ENCODE results near the gene TBC1D9B.

TBC1D9B gene

DNA sequence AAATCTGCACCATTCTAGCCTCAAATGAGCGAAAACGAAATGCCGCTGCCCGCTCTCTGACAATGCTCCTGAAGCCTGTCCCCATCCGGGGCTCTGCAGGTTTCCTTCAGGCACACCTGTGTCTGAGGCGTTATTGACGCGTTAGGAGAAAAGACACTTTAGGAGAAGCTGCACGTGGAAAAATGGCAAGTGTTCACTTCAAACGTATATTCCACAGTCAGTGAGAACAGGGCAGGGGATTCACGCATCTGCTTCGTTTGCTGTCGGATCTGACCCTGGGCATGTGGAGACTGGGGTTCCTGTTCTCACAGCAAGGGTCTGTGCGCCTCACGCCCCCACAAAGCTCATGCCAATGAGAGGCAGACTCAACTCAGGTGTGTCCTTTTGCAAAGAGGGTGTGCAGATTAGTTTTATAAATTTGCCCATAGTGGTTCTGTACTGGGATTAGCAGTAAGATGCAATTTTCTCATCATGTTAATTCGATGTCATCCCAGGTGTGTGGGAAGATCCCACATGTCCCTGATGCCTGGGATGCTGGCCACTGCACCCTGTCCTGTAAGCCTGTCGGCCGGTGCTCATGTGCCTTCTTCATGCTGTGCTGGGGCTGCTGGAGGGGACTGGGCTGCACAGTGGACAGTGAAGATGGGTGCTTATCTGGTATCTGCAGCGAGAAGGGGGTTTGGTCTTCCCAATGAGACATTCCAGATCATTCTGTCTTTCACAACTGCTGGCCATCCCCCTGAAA is 11.2 kb upstream of the TBC1D9B start:
- no peaks in the 10 kb centered on the region for H3K36me3 ChIP-seq (ENCODE audit: control insufficient read depth, insufficient read depth, low read length)
- H3K4me3 ChIP-seq (ENCODE audit: low read length), result no peak overlapping the region
- no peak overlapping the region for H3K9ac ChIP-seq (ENCODE audit: low read length)
- H3K4me1 ChIP-seq (ENCODE audit: control insufficient read depth, insufficient read depth, low read length), result peaks cover 7% of the 10 kb centered on the region
- no peaks in the 10 kb centered on the region for H3K9me3 ChIP-seq (ENCODE audit: control insufficient read depth, low read length)
- no peaks in the 10 kb centered on the region for H3K27me3 ChIP-seq (ENCODE audit: control insufficient read depth, insufficient read depth, low read length)

DNA sequence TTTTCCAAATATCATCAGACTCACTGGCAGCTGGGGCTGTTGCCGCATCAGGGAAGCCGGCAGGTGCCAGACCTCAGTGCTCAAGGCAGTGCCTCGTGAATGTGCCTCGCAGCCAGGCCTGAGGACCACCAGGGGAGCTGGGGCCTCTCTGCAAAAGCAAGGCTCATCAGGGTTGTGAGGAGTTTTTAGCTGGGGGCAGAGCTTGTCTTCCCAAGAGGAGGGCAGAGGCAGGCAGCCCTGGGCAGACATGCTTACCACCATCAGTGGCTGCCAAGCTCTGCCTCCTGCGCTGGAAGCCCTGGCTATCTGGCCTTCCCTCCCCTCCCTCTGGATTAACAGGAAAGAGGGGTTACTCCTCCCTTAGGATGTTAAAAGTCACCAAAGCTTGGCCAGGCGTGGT is 8.8 kb upstream of the TBC1D9B start:
- no peak overlapping the region for H3K9ac ChIP-seq (ENCODE audit: low read length)
- H3K36me3 ChIP-seq (ENCODE audit: control insufficient read depth, insufficient read depth, low read length), result no peaks in the 10 kb centered on the region
- no peaks in the 10 kb centered on the region for H3K27me3 ChIP-seq (ENCODE audit: control insufficient read depth, insufficient read depth, low read length)
- H3K9me3 ChIP-seq (ENCODE audit: control insufficient read depth, low read length), result no peaks in the 10 kb centered on the region
- H3K4me1 ChIP-seq (ENCODE audit: control insufficient read depth, insufficient read depth, low read length), result peaks cover 23% of the 10 kb centered on the region
- no peak overlapping the region for H3K4me3 ChIP-seq (ENCODE audit: low read length)

DNA sequence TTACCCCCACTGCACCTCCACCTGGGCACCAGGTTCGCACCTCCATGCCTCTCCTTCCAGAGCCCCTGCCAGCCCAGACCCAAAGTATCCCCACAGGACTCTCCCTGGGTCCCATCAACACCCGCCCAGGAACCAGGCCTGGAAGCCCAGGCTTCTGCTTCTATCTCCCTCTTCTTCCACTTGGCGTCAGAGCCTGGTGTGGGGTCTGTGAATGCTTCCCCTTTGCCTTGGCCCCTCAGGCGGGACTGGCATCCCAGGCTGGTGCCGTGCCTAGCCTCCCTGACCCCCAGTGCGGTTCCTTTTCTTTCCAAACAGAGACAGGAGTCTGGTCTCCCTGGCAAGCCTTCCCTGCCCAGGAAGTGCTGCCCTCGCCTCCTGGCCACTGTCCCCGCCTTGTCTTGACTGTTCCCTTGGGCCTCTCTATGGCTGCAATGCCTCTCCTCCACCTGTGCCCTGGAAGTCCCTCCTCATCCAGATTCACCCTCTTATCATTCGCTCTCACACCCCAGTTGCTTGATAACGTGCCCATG is 7.8 kb upstream of the TBC1D9B start:
- peaks cover 23% of the 10 kb centered on the region for H3K4me1 ChIP-seq (ENCODE audit: control insufficient read depth, insufficient read depth, low read length)
- no peaks in the 10 kb centered on the region for H3K36me3 ChIP-seq (ENCODE audit: control insufficient read depth, insufficient read depth, low read length)
- no peak overlapping the region for H3K9ac ChIP-seq (ENCODE audit: low read length)
- no peaks in the 10 kb centered on the region for H3K27me3 ChIP-seq (ENCODE audit: control insufficient read depth, insufficient read depth, low read length)
- H3K4me3 ChIP-seq (ENCODE audit: low read length), result no peak overlapping the region
- H3K9me3 ChIP-seq (ENCODE audit: control insufficient read depth, low read length), result no peaks in the 10 kb centered on the region

DNA sequence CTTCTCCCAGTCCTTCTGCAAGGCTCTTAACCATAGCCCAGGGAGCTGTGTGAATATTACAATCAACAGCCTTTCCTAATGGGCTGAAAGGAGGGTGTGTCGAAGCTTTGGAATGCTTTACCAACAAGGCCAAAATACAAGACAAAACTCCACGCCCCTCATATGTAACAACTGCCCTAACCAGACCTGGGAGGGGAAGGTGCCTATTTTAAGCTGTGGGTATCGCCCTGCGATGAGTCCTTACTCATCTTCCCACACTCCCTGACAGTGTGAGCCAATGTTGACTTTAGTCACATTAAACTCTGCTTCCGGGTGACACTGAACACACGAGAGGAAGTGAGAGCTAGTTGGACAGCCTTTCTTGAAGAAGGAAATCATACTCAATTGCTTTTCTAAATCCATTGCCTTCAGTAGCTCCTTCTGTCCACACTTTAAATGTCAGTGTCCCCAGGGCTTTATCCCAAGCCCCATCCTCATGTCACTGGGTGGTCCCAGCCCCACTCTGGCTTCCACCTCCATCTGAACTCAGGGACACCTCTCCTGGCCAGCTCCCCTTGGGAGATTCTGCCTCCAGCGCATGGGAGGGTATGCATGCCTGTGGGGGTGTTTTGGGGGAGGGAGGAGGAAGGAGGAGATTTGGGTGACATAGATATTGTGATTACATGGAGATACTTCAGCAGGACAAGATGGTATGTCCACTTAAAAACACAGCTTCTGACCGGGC is 6.5 kb upstream of the TBC1D9B start:
- no peak overlapping the region for H3K4me3 ChIP-seq (ENCODE audit: low read length)
- no peaks in the 10 kb centered on the region for H3K36me3 ChIP-seq (ENCODE audit: control insufficient read depth, insufficient read depth, low read length)
- H3K4me1 ChIP-seq (ENCODE audit: control insufficient read depth, insufficient read depth, low read length), result peaks cover 23% of the 10 kb centered on the region
- no peaks in the 10 kb centered on the region for H3K9me3 ChIP-seq (ENCODE audit: control insufficient read depth, low read length)
- no peaks in the 10 kb centered on the region for H3K27me3 ChIP-seq (ENCODE audit: control insufficient read depth, insufficient read depth, low read length)
- H3K9ac ChIP-seq (ENCODE audit: low read length), result no peak overlapping the region

DNA sequence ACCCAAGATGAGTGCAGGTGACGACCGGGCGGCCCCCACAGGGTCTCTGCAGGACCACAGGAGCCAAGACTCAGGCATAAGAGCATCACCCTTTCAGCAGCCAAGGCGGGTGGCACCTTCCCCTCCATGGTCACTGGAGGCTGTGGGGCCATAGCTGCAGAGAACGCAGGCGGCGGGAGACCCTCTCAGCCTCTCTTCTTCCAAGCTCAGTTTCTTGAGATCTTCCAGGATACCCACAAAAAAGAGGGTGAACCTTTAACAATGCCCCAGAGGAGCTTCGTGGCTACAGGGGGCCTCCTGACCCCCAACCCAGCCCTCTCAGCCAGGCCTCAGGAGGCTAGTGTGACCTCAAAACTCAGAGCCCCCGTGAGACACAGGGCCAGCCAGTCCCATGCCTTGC is 5.8 kb upstream of the TBC1D9B start:
- no peak overlapping the region for H3K4me3 ChIP-seq (ENCODE audit: low read length)
- H3K27me3 ChIP-seq (ENCODE audit: control insufficient read depth, insufficient read depth, low read length), result no peaks in the 10 kb centered on the region
- no peak overlapping the region for H3K9ac ChIP-seq (ENCODE audit: low read length)
- no peaks in the 10 kb centered on the region for H3K9me3 ChIP-seq (ENCODE audit: control insufficient read depth, low read length)
- H3K36me3 ChIP-seq (ENCODE audit: control insufficient read depth, insufficient read depth, low read length), result no peaks in the 10 kb centered on the region
- peaks cover 23% of the 10 kb centered on the region for H3K4me1 ChIP-seq (ENCODE audit: control insufficient read depth, insufficient read depth, low read length)

DNA sequence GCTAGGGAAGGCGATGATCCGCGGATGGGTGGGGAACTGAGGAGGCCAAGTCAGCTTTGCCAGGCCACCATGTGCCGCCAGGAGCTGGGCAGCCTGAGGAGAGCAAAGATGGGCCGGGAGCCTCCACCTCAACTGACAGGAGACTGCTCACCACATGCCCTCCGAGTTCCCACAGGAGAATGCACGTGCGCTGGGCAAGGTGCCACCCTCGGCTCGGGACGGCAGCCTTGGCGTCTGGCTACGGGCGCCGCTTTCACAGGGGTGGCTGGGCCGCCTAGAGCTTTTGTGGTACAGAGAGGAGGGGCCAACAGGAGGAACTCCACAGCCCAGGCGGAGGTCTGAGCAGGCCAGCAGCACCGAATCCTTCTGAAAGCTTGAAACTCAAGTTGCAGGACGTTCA is 5.3 kb upstream of the TBC1D9B start:
- no peaks in the 10 kb centered on the region for H3K36me3 ChIP-seq (ENCODE audit: control insufficient read depth, insufficient read depth, low read length)
- H3K27me3 ChIP-seq (ENCODE audit: control insufficient read depth, insufficient read depth, low read length), result no peaks in the 10 kb centered on the region
- H3K4me3 ChIP-seq (ENCODE audit: low read length), result no peak overlapping the region
- peaks cover 23% of the 10 kb centered on the region for H3K4me1 ChIP-seq (ENCODE audit: control insufficient read depth, insufficient read depth, low read length)
- no peak overlapping the region for H3K9ac ChIP-seq (ENCODE audit: low read length)
- no peaks in the 10 kb centered on the region for H3K9me3 ChIP-seq (ENCODE audit: control insufficient read depth, low read length)

DNA sequence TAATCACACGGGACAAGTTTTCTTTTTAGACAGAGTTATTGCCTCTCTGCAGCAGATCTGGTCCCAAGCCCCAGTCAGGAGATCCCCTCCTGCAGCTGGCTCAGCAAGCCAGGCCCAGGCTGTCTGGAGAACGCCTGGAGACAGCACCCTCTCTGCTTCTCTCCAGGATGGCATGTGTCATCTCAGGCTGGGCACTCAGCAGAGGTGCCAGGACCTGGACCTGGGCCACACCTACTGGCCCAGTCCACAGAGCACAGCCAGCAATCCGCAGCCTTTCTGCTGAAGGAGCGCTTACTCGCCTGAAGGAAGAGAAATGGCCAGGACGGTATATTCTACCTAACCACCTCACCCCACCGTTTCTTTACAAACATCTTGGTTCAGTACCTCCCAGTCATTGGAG is 4.7 kb upstream of the TBC1D9B start:
- H3K4me1 ChIP-seq (ENCODE audit: control insufficient read depth, insufficient read depth, low read length), result peaks cover 23% of the 10 kb centered on the region
- H3K36me3 ChIP-seq (ENCODE audit: control insufficient read depth, insufficient read depth, low read length), result no peaks in the 10 kb centered on the region
- no peak overlapping the region for H3K4me3 ChIP-seq (ENCODE audit: low read length)
- H3K27me3 ChIP-seq (ENCODE audit: control insufficient read depth, insufficient read depth, low read length), result no peaks in the 10 kb centered on the region
- H3K9ac ChIP-seq (ENCODE audit: low read length), result no peak overlapping the region
- H3K9me3 ChIP-seq (ENCODE audit: control insufficient read depth, low read length), result no peaks in the 10 kb centered on the region

DNA sequence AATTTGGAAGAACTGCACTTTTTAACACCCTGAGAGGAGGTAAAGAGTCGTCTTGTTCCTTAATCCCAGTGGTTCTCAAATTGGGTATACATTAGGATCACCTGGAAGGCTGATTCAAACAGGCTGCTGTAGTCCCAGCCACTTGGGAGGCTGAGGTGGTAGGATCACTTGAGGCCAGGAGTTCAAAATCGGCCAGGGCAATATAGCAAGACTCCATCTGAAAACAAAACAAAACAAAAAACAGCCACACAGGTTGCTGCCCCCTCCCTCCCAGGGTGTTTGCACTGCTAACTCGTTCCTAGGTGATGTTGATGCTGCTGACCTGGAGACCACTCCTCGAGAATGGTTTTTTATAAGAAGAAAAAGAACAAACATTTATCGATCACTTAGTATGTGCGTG is 1.5 kb upstream of the TBC1D9B start:
- no peaks in the 10 kb centered on the region for H3K27me3 ChIP-seq (ENCODE audit: control insufficient read depth, insufficient read depth, low read length)
- no peaks in the 10 kb centered on the region for H3K9me3 ChIP-seq (ENCODE audit: control insufficient read depth, low read length)
- peaks cover 30% of the 10 kb centered on the region for H3K4me1 ChIP-seq (ENCODE audit: control insufficient read depth, insufficient read depth, low read length)
- no peaks in the 10 kb centered on the region for H3K36me3 ChIP-seq (ENCODE audit: control insufficient read depth, insufficient read depth, low read length)
- H3K9ac ChIP-seq (ENCODE audit: low read length), result no peak overlapping the region
- H3K4me3 ChIP-seq (ENCODE audit: low read length), result no peak overlapping the region

DNA sequence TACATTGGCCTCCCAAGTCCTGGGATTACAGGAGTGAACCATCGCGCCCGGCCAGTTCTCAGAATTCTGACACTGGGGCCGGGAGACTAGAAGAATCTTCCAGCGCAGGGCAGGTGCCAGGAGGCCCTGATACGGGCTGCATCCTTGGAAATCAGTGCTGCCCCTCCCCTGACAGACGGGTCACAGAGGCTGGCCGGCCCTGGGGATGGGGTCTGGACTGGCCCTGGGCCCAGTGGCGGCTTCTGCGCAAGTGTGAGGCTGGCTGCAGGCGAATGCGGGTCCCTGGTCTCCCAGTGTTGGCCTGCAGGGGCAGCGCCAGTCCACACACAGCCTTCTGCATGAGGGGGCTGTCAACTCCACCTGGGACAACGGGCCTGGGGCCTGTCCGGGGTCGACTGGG is 831 bp upstream of the TBC1D9B start:
- H3K9me3 ChIP-seq (ENCODE audit: control insufficient read depth, low read length), result no peaks in the 10 kb centered on the region
- H3K4me3 ChIP-seq (ENCODE audit: low read length), result no peak overlapping the region
- no peak overlapping the region for H3K9ac ChIP-seq (ENCODE audit: low read length)
- no peaks in the 10 kb centered on the region for H3K27me3 ChIP-seq (ENCODE audit: control insufficient read depth, insufficient read depth, low read length)
- no peaks in the 10 kb centered on the region for H3K36me3 ChIP-seq (ENCODE audit: control insufficient read depth, insufficient read depth, low read length)
- H3K4me1 ChIP-seq (ENCODE audit: control insufficient read depth, insufficient read depth, low read length), result peaks cover 23% of the 10 kb centered on the region

DNA sequence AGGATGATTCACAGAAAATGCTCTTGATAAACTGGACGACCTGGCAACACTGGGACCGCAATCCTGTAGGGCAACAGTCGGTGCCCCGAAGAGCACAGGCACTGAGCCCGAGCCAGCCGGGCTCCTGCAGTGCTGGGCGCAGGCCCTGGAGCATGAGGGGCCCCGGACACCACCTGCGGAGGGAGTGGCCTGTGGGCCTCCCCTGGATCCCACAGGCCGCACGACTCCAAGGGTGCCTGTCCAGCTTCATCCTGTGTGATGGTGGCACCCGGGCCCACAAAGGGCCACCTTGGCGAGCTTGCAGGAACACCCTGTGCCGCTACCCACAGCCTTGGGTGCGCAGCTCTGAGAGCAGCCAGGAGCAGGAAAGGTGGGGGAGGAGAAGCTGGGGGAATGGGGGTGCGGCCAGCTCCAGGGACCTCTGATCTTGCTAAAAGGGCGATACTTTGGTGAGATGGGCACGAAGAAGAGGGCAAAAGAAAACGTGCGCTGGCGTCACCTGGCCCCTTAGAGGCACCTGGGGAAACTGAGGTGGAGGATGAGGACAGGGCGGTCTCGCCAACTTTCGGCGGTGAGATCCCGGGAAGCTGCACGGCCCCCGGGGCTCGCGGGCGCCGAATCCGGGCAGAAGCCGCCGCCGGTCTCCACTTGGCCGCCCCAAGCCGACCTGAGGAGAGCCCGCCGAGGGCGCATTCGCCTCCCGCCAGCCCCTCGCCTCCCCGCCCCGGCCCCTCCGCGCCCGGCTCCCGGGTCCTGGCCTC is 722 bp downstream of the TBC1D9B start:
- H3K9me3 ChIP-seq (ENCODE audit: control insufficient read depth, low read length), result no peaks in the 10 kb centered on the region
- H3K9ac ChIP-seq (ENCODE audit: low read length), result peak overlapping the region; percentile 57
- H3K4me1 ChIP-seq (ENCODE audit: control insufficient read depth, insufficient read depth, low read length), result peaks cover 12% of the 10 kb centered on the region
- H3K36me3 ChIP-seq (ENCODE audit: control insufficient read depth, insufficient read depth, low read length), result no peaks in the 10 kb centered on the region
- peak overlapping the region; percentile 51 for H3K4me3 ChIP-seq (ENCODE audit: low read length)
- no peaks in the 10 kb centered on the region for H3K27me3 ChIP-seq (ENCODE audit: control insufficient read depth, insufficient read depth, low read length)

DNA sequence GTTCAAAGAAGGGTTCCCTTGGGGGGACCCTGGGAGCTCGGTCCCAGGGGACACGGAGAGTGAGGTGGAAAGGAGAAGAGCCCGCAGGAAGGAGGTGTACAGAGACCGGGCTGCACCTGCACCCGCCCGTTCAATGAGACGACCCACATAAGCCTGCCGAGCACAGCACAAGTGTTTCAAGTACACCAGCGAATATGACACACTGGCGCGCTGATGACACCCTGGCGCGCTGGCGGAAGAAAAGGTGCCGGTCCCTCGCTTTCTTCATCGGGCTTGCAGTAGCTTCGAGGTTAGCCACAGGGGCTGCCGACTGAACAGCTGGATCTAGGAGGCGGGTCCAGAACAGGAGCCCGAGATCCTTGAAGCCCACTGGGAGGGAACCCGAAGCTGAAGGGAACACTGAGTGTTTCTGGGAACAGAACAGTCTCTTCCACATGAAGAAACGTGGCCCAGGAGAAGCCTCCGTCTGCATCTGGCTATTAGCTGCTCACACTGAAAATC is 1.4 kb downstream of the TBC1D9B start:
- Histone ChIP-seq H3K4me1 (ENCODE audit: control insufficient read depth, insufficient read depth, low read length) (peaks cover 12% of the 10 kb centered on the region), H3K36me3 (ENCODE audit: control insufficient read depth, insufficient read depth, low read length) (no peaks in the 10 kb centered on the region), H3K4me3 (ENCODE audit: low read length) (peak overlapping the region; percentile 51), H3K27me3 (ENCODE audit: control insufficient read depth, insufficient read depth, low read length) (no peaks in the 10 kb centered on the region), H3K9ac (ENCODE audit: low read length) (peak overlapping the region; percentile 6), H3K9me3 (ENCODE audit: control insufficient read depth, low read length) (no peaks in the 10 kb centered on the region)

DNA sequence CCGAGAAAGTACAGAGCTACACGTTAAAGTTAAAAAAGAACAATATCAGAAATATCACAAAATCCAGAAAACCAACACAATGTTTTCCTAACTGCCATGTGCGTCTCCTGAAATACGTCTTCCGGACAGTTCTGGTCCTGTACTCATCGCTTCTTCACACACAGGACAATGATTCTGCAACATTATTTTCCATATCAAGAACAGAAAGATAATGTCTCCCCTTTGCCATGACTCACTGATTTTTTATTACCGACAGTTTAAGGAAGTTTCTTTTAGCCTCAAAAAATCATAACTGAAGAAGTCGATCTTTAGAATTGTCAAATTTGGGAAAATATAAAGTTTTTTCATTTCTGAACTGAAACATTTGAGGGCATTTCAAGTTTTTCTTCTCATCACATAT is 2.5 kb downstream of the TBC1D9B start:
- Histone ChIP-seq H3K4me3 (ENCODE audit: low read length) (no peak overlapping the region), H3K9me3 (ENCODE audit: control insufficient read depth, low read length) (no peaks in the 10 kb centered on the region), H3K4me1 (ENCODE audit: control insufficient read depth, insufficient read depth, low read length) (peaks cover 12% of the 10 kb centered on the region), H3K27me3 (ENCODE audit: control insufficient read depth, insufficient read depth, low read length) (no peaks in the 10 kb centered on the region), H3K9ac (ENCODE audit: low read length) (no peak overlapping the region), H3K36me3 (ENCODE audit: control insufficient read depth, insufficient read depth, low read length) (no peaks in the 10 kb centered on the region)
